Kidney (tissue), 14 donors: ENCODE results near the gene ANKRD63. TPM values are rescaled to one million over a fixed set of nuclear protein-coding genes. Genes with fewer than 3 reads are reported as not detected.

Source experiments
- DNase-seq, 5 donors: peaks; one replicate each; pipeline ENCODE4 v3.0.0-alpha.2; 2013 to 2020
- FAIRE-seq: peaks from 2 replicates; lab custom pipeline; 2012; peaks lifted over from hg19 to GRCh38; lab: Jason Lieb, UNC
- H3K27ac ChIP-seq, 2 donors: one replicate each; pipeline ENCODE4 v1.7.0; 2013; ENCODE audit warnings: low read depth in 2 of 2, low read length in 2 of 2, inconsistent platforms in 1 of 2
- H3K27me3 ChIP-seq: one replicate; pipeline ENCODE4 v1.7.1; 2013; ENCODE audit warnings: low read length, inconsistent platforms; ENCODE audit not compliant: control insufficient read depth, insufficient read depth
- H3K36me3 ChIP-seq, 3 donors: one replicate each; pipeline versions ENCODE4 v1.7.0 to v1.7.1; 2013; ENCODE audit warnings: low read length in 3 of 3, control low read depth in 1 of 3, inconsistent platforms in 1 of 3; ENCODE audit not compliant: insufficient read depth in 3 of 3, control insufficient read depth in 2 of 3
- H3K4me1 ChIP-seq, 3 donors: one replicate each; pipeline versions ENCODE4 v1.7.0 to v1.7.1; 2013; ENCODE audit warnings: low read length in 3 of 3, inconsistent platforms in 1 of 3, low read depth in 1 of 3; ENCODE audit not compliant: control insufficient read depth in 2 of 3, insufficient read depth in 2 of 3
- H3K4me3 ChIP-seq, 3 donors: one replicate each; pipeline versions ENCODE4 v1.7.0 to v1.8.1; 2013; ENCODE audit warnings: low read length in 3 of 3, control low read depth in 1 of 3, inconsistent platforms in 1 of 3
- H3K9ac ChIP-seq, 3 donors: one replicate each; pipeline versions ENCODE4 v1.7.0 to v1.7.1; 2013; ENCODE audit warnings: low read length in 3 of 3, control low read depth in 1 of 3, inconsistent platforms in 1 of 3
- H3K9me3 ChIP-seq, 3 donors: one replicate each; pipeline versions ENCODE4 v1.7.0 to v1.7.1; 2013; ENCODE audit warnings: low read length in 3 of 3, control low read depth in 1 of 3, inconsistent platforms in 1 of 3; ENCODE audit not compliant: control insufficient read depth in 2 of 3, insufficient read depth in 1 of 3
- intact Hi-C: fragments of 100-400 bp; cut with DNase I; formaldehyde crosslinking; loops from one replicate; pipeline ENCODE4 v1.11.1; 2022
- polyA plus RNA-seq: library from polyadenylated mRNA; stranded (reverse); fragments of 350-450 nt; fragmentation: Illumina TruSeq; extraction: RNeasy Lipid Tissue Mini Kit (QIAGEN cat#74804); gene quantifications from one replicate; pipeline ENCODE4 v1.2.3, GENCODE V29; 2014; ENCODE audit warnings: low read depth, low replicate concordance; ENCODE audit not compliant: insufficient read depth
- total RNA-seq: library from RNA; stranded (reverse); fragmentation: NEBNext Ultra II Directional; extraction: Animal tissue kit (Norgen Biotek cat#: 25700); gene quantifications from one replicate; pipeline ENCODE4 v1.2.1, GENCODE V29; 2021
- TF ChIP-seq, protein P1 (sequence below): IDR thresholded peaks from 3 replicates; pipeline ENCODE4 v1.5.1; 2012; ENCODE audit warnings: mild to moderate bottlenecking, moderate library complexity, borderline replicate concordance; ENCODE audit not compliant: insufficient read depth; ENCODE audit errors: extremely low read depth
- donor health status: control.
- donor health status: control.
- donor health status: control.
- donor health status: control.
- donor health status: control.
- donor health status: DM: yes; HTN: yes; CAD: no.
- donor health status: Normal renal cell carcinoma (clear cell type).

Gene ANKRD63
- total and polyA plus RNA-seq, 2 donors from 2014 or later = not detected

DNA sequence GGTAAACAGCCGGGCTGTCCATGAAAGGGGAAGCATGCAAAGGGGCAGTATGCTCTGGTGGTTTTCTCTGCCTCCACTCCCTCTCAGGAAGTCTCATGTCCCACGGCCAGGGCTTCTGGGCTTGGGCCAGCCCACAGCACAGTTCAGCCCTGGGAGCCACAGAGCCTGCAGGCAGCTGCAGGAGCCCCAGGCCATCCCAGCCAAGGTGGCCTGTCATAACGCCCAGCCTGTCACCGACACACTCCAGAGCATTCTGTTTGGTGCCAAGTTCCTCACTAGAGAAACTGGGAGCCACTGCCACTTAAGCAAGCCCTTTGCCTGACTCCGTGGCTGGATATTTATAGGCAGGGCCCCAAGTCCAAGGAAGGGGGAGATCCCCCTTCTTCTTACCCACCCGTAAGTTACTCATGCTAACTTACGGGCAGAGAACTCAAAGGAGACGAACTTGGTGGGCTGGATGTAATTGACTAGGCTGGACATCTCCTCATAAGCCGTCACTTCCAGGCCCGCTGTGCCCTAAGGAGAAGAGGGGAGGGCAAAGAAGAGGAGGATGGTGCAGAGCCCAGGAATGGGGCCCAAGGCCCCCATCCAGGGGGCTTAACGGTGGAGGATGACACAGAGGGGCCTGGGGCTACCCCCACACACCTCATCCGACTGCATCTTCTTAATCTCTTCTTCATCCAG lies 13.2 kb upstream of the ANKRD63 start:
- no peak overlapping the region for H3K4me3 ChIP-seq
- TF ChIP-seq, protein P1, sequence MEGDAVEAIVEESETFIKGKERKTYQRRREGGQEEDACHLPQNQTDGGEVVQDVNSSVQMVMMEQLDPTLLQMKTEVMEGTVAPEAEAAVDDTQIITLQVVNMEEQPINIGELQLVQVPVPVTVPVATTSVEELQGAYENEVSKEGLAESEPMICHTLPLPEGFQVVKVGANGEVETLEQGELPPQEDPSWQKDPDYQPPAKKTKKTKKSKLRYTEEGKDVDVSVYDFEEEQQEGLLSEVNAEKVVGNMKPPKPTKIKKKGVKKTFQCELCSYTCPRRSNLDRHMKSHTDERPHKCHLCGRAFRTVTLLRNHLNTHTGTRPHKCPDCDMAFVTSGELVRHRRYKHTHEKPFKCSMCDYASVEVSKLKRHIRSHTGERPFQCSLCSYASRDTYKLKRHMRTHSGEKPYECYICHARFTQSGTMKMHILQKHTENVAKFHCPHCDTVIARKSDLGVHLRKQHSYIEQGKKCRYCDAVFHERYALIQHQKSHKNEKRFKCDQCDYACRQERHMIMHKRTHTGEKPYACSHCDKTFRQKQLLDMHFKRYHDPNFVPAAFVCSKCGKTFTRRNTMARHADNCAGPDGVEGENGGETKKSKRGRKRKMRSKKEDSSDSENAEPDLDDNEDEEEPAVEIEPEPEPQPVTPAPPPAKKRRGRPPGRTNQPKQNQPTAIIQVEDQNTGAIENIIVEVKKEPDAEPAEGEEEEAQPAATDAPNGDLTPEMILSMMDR = no peak

DNA sequence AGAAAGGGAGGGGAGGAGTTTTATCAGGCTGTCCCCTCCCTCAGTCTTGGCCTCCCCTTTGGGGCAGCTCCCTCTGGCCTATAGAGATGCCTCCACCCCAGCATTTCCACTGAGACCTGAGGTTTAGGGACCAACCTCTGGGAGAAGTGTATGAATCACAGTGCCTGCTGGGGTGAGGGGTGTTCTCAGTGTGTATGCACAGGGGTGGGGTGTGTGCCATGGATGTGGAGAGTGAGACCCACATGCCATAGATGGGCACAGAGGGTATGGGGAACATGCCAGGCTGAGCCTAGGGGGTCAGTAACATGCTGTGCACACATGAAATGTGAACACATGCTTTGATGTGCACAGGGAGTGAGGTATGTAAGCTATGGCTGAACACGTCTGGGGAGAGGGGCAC lies 12.4 kb upstream of the ANKRD63 start:
- H3K27me3 ChIP-seq = no peaks in the 10 kb centered on the region
- H3K9ac ChIP-seq = no peak overlapping the region
- H3K9me3 ChIP-seq = peaks cover 0 to 3% (median under 1%) of the 10 kb centered on the region in 3 donors
- no peak overlapping the region for H3K27ac ChIP-seq
- no peak for FAIRE-seq
- H3K36me3 ChIP-seq = no peaks in the 10 kb centered on the region
- peaks cover 0 to 4% (median 0%) of the 10 kb centered on the region in 3 donors for H3K4me1 ChIP-seq
- intact Hi-C loops = no loop called here
- H3K4me3 ChIP-seq = no peak overlapping the region
- DNase-seq = peak in 1 of 5 donors; percentile 15
- TF ChIP-seq, protein P1 = no peak

More for the DNA sequence above, 13.2 kb upstream of the ANKRD63 start:
- H3K9me3 ChIP-seq = peaks cover 0 to 6% (median 2%) of the 10 kb centered on the region in 3 donors
- no peak overlapping the region for H3K27ac ChIP-seq
- DNase-seq = peak in 1 of 5 donors; percentile 57
- H3K36me3 ChIP-seq = no peaks in the 10 kb centered on the region
- no peaks in the 10 kb centered on the region for H3K27me3 ChIP-seq
- no peak overlapping the region for H3K9ac ChIP-seq
- peaks cover 0 to 2% (median 0%) of the 10 kb centered on the region in 3 donors for H3K4me1 ChIP-seq
- intact Hi-C loops = no loop called here
- no peak for FAIRE-seq

GRCh38 chr15:40293905-40294895 lies 11.3 kb upstream of the ANKRD63 start:
- no peak overlapping the region for H3K9ac ChIP-seq
- DNase-seq = peak in 1 of 5 donors; percentile 60
- H3K27ac ChIP-seq = no peak overlapping the region
- intact Hi-C loops = no loop called here
- no peaks in the 10 kb centered on the region for H3K36me3 ChIP-seq
- H3K4me1 ChIP-seq = peaks cover 0 to 6% (median 5%) of the 10 kb centered on the region in 3 donors
- no peaks in the 10 kb centered on the region for H3K9me3 ChIP-seq
- TF ChIP-seq, protein P1 = no peak
- H3K4me3 ChIP-seq = no peak overlapping the region
- no peaks in the 10 kb centered on the region for H3K27me3 ChIP-seq
- no peak for FAIRE-seq
